GM12892 (cell line): ENCODE measurements around the gene MNT.

Source experiments
- DNase-seq: peaks from one replicate; pipeline ENCODE4 v3.0.0; 2011; ENCODE audit not compliant: insufficient read length
- FAIRE-seq: peaks from 2 replicates; lab custom pipeline; 2011; peaks lifted over from hg19 to GRCh38; lab: Jason Lieb, UNC
- POLR2A ChIP-seq: IDR thresholded peaks from 2 replicates; pipeline ENCODE4 v1.6.1; 2011; ENCODE audit warnings: low read depth, low read length, control low read depth
- POLR2AphosphoS5 ChIP-seq: IDR thresholded peaks from 2 replicates; pipeline ENCODE4 v1.6.1; 2011; ENCODE audit warnings: low read depth, low read length, control low read depth
- TAF1 ChIP-seq: IDR thresholded peaks from 2 replicates; pipeline ENCODE4 v1.6.1; 2011; ENCODE audit warnings: low read depth, mild to moderate bottlenecking, control low read depth, low read length, borderline replicate concordance

Gene MNT

DNA sequence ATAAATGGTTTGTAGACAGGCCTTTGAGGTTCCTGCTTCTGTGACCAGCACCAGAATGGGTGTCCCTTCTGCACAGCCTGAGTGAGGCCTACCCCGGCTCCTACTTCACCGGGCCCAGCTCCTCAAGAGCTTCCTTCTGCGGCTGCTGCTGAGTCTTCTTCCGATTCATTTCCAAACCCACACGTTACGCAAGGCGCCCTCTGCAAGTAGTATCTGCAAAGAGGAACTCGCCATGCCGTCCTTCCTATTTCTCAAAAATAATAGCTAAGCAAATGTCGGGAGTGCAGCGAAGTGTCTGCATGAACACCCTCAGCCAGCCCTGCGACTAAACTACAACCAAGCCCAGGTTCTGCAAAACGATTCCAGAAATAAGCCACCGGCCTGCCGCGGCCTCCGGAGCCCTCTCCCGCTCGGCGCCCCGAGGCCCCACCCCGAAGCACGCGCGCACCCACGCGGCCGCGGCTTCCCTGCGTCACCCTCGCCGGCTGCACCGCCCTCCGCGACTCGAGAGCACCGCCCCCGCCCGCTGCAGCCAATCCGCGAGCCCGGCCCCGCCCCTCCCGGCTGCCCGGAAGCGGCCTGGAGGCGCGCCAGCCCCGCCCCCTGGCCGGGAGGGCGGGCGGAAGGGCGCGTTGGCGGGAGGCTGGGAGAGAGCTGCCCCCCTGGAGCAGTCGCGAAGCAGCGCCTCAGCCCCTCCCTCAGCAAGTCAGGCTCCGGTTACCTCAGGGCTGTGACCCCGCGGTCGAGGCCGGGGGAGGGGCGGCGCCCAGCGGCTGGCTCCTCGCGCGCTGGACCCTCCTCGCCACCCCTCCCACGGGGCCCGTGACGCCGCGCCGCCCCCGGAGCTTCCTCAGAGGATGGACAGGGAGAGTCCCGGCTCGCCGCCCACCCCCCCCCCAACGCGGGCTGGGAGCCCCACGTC is 8.3 kb downstream of the MNT start:
- TF ChIP-seq POLR2AphosphoS5 (peak; percentile 69), TAF1 (no peak), POLR2A (peak; percentile 75)
- DNase-seq: peak; percentile 92
- FAIRE-seq: no peak

DNA sequence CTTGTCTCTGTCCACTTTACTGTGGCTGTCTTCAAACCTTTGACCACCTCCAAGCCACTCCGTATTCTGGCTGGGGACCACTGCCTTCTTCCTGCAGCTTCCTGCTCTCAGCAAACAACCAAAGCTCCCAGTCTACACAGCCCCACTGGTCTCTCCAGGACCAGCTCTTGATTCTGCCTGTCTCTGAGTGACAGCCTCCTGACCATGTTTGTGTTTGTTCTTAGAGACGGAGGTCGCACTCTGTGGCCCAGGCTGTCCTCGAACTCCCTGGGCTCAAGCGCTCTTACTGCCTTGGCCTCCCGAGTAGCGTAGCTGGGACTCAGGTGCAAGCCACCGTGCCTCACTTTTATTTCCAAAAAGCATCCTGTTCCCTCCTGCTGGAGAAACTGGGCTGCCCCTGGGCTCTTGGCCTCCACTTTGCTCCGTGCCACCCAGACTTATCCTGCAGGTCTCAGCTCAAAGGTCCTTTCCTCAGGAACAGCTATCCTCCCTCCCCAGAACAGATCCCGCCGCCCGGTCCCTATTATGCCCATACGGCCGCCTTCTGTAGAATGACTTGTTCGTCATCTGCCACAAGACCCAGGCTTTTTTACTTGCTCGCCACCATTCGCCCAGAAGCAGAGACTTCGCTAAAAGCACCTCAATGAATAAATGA is 9.1 kb downstream of the MNT start:
- FAIRE-seq: no peak
- TF ChIP-seq POLR2A (no peak), POLR2AphosphoS5 (no peak), TAF1 (no peak)

DNA sequence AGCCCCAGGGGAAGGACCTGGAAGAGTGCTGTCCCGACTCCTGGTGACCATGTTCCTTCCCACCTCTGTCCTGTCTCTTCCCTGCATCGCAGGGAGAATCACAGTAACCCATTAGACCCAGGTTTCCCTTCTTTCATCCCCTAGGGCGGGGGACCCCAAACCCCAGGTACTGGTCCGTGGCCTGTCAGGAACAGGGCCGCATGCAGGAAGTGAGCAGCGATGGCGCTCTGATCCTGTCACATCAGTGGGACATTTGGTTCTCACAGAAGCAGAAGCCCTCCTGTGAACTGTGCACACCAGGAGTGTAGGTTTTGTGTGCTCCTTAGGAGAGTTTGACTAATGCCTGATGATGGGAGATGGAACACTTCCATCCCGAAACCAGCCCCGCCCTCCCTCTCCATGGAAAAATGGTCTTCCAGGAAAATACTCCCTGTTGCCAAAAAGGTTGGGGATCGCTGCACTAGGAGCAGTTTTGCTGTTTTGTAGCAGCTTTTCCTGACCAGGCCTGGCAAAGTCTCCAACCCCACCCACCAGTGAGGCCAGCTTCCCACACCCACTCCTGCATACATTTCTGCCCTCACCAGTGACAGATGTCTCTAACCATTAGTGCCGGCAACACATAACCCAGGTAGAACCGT is 10.5 kb downstream of the MNT start:
- no peak for TF ChIP-seq POLR2AphosphoS5
- no peak for TF ChIP-seq TAF1
- TF ChIP-seq POLR2A: no peak
- FAIRE-seq: no peak
- DNase-seq: no peak

More for the DNA sequence above, 9.1 kb downstream of the MNT start:
- DNase-seq: no peak

DNA sequence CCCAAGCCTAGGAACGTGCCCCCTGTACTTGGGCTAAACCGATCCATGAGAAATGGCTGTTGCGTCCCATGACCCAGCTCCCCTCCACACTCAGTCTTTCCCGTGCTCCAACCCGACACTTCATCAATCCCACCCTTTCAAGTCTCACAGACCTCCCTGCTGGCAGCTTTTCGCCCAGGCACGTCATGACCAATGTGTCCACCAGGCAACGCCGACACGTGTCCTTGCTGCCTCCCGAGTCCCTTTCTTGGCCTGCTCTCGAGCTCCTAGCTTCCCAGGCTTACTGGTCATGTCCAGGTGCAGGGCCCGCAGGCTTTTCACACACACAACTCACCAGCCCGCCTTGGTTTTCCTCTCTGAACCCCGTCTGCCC is 12.2 kb downstream of the MNT start:
- DNase-seq (no peak), FAIRE-seq (no peak)
- TF ChIP-seq TAF1 (no peak), POLR2AphosphoS5 (no peak), POLR2A (no peak)

DNA sequence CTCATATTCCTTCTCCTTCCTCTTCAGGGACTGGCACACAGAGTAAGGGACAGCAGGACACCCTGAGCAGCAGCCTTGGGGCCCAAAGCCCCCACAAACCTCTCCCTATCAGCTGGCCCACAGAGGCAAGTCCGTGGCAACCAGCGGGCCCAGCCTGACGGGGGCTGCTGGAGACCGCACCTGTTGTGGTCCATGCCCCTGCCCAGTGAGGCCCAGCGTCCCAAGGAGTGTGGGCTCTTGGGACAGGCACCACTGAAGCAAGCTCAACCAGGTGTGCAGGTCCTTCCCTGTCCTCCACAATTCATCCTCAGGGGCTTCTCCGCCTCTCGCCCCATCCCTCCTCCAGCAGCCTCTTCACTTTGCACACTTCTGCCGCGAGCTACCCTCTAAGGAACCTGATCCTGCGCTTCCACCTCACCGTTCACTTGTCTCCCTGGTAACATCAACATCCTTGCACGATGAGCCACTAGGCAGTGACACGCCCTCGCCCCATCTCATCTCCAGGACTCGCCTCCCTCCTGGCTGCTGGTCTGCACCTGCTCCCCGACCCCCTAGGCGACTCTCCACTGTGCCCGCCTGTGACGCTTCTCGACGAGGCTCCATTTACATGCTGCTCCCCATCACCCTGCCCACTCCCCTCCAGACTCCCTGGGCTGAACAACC is 12.7 kb downstream of the MNT start:
- FAIRE-seq: no peak

DNA sequence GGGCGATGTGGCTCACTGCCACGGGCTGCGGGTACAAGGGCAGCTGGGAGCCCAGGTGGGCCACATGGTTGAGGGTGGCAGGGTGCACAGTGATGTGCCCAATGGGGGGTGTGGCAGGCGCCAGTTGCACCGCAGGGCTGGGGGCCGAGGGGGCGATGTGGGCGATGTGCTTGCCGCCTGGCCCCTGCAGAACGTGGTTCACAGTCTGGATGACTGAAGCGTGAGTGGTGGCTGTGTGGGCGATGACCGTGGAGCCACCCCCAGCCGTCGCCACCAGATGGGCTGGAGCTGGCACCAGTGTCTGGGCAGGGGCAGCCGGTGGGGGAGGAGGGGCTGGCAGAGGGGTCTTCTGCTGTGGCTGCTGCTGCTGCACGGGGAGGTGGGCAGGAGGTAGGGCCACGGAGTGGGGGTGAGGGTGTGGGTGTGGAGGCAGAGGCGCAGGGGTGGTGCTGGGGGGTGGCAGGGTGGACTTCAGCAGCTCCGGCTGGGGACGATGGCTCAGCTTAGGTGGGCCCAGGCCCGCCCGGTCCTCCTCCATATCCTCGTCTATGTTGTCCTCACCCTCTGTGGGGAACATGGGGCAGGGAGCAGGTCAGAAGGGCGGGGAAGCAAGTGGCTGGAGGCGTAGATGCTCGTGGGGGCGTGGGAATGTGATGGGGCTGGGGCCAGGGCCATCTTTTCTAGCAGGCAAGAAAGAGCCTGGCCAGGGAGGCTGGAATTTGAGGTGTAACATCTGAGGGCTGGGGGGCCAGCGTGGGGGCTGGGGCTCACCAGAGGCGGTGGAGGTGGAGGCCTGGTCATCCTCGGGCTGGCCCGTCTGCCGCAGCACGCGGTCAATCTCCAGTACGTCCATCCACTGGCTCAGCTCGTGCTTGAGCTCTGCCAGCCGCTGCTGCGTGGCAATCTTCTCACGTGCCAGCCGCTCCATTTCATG is 13.5 kb downstream of the MNT start:
- TF ChIP-seq POLR2A (no peak), TAF1 (no peak), POLR2AphosphoS5 (no peak)
- FAIRE-seq: no peak
- DNase-seq: no peak

More for the DNA sequence above, 12.7 kb downstream of the MNT start:
- DNase-seq: no peak
- TF ChIP-seq TAF1: no peak
- no peak for TF ChIP-seq POLR2AphosphoS5
- no peak for TF ChIP-seq POLR2A

DNA sequence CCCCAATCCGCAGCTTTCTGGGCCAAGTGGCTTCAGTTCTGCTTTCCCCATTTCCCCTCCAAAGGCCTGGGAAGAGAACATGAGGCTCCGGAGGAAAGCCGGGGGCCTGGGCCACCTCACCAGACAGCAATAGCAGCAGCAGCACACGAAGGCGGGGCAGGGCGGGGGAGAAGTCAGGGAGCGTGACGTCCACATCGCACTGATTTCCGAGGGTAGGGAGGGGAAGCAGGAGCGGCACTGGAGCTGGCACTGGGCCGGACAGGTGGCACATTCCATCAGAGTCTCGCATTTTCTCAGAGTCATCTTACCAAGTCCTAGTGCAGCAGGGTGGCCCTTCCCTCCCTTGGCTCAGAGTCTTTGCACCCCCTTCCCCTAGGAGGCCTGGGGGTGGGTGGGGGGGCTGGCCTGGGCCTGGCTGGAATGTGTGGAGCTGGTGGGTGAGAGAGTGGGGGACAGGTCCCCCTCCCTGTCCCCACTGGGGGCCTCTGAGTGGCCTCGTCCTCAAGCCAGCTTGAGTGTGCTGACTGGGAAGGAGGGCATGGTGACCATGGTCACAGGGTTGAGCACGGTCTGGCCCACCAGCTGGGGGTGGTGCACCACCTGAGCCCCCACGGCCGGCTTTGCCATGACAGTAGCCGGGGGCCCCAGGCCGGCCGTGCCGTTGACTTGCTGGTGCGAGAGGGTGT is 14.3 kb downstream of the MNT start:
- TF ChIP-seq POLR2A: no peak
- no peak for TF ChIP-seq TAF1
- no peak for TF ChIP-seq POLR2AphosphoS5
- FAIRE-seq (no peak), DNase-seq (no peak)

DNA sequence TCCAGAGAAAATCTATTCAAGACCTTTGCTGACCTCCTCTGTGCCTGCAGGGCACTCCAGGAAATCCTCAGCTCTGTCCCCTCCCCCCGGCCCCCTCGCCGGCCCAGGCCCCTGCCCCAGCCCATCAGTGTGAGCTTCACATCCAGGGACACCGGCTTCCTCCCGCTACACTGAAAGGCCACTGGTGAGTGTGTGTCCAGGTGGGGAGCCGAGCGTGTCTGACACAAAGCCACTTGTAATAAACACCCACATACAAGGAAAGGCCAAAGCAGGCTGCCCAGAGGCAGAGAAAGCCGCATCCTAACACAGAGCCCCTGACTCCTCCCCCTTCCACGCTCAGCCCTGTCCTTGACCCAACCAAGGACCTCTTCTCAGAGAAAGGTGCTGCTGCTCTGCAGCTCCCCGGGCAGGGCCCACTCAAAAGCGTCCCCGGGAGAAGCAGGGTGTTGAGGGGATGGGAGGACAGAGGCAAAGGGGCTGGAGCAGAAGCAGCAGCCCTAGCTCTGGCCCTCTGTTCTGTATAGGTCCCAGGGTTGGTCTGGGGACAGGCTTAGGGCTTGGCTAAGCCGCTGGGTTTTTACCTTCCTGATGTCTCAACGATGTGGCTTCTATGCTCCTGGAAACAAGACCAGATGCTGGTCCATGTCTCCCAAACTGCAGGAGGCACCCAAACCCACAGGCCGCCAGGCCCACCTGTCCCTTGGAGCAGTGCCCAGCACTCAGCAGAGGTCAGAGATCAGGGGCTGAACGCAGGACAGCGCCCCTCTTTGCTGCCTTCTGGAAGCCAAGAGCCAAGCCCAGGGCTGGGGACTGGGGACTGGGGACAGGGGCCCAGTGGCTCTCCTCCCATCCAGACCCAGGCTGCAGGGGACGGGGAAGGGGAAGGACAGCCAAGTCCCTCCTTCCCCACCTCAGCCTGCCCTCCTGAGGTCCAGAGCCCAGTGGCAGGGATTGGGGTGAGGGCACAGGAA is 15.3 kb downstream of the MNT start:
- DNase-seq (no peak), FAIRE-seq (no peak)
- TF ChIP-seq TAF1 (no peak), POLR2AphosphoS5 (no peak), POLR2A (no peak)

DNA sequence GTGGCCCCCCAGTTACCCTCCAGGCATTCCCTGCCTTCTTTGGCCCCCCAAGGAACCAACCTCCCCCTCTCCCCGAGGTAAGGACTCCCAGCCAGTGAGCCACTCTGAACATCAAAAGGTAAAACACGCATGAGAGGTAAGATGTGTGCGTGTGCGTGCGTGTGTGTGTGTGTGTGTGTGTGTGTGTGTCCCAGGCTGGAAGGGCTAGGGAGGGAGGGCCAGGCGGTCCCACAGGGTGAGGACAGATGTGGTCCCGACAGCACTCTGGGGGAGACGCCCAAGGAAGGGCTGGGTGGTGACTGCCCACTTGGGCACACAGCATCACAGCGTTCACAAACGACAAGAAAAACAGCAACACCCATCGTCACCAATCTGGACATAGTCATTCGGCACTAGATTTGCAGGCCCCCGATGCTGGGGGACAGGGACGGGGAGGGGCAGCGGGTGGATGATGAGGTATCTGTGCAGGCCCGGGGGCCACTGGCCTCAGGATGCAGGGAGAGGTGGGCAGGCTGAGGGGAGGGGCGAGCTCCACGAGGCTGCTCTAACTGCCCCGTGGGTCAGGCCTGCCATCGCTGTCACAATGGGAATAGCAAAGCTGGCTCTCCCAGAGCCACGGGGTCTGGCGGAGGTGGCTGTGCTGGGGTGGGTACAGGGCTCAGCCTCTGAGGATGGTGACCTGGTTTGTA is 16.3 kb downstream of the MNT start:
- FAIRE-seq (no peak), DNase-seq (no peak)
- no peak for TF ChIP-seq POLR2A
- no peak for TF ChIP-seq TAF1
- TF ChIP-seq POLR2AphosphoS5: no peak
